ENCODE data around the gene ADAD2. TPM values are rescaled to one million over a fixed set of nuclear protein-coding genes. Genes with fewer than 3 reads are reported as not detected.

Gene ADAD2
- total RNA-seq, 1 donor from 2014 or later: not detected

DNA sequence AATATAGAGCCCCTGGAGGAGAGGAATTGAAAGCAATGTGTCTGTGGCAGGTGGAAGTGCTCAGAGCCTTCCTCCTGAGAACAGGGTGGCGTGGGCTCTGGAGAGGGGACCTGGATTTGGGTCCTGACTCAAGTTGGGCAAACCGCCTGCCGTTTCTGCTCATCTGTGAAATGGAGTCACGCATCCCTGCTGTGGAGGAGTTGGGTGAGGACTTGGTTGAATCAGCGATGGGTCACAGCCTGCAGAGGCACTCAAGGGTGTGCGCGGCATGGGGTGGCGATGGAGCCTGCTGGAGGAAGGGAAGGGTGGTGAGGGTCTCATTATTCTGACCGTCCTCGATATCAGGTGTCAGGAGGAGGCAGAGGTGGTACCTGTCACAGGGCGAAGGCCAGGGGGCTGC lies 3.1 kb downstream of the ADAD2 start:
- Histone ChIP-seq H2AFZ (replicated peaks) (no peak overlapping the region), H3K9me3 (ENCODE audit: low read depth) (no peaks in the 10 kb centered on the region), H3K4me1 (peaks cover 1% of the 10 kb centered on the region), H3K4me3 (no peak overlapping the region), H3F3A (ENCODE audit: low read depth) (no peaks in the 10 kb centered on the region), H4K20me1 (ENCODE audit: low read depth) (no peaks in the 10 kb centered on the region), H3K79me2 (ENCODE audit: low read depth) (no peaks in the 10 kb centered on the region), H3K9ac (no peak overlapping the region), H3K4me2 (no peak overlapping the region), H3K36me3 (no peaks in the 10 kb centered on the region), H3K27me3 (no peaks in the 10 kb centered on the region), H3K27ac (no peak overlapping the region)
- DNase-seq (ENCODE audit: low spot score): no peak
- peak overlapping the region; percentile 41 for H3K4me3 Mint-ChIP-seq
- peaks cover 13% of the 10 kb centered on the region for H3K4me1 Mint-ChIP-seq
- H3K27me3 Mint-ChIP-seq (ENCODE audit: insufficient read depth, low read depth): peaks cover 12% of the 10 kb centered on the region
- TF ChIP-seq EZH2phosphoT487 (IDR thresholded peaks at IDR 0.05): no peak
- no peak for TF ChIP-seq EZH2 (IDR thresholded peaks at IDR 0.05)
- TF ChIP-seq, protein P1, sequence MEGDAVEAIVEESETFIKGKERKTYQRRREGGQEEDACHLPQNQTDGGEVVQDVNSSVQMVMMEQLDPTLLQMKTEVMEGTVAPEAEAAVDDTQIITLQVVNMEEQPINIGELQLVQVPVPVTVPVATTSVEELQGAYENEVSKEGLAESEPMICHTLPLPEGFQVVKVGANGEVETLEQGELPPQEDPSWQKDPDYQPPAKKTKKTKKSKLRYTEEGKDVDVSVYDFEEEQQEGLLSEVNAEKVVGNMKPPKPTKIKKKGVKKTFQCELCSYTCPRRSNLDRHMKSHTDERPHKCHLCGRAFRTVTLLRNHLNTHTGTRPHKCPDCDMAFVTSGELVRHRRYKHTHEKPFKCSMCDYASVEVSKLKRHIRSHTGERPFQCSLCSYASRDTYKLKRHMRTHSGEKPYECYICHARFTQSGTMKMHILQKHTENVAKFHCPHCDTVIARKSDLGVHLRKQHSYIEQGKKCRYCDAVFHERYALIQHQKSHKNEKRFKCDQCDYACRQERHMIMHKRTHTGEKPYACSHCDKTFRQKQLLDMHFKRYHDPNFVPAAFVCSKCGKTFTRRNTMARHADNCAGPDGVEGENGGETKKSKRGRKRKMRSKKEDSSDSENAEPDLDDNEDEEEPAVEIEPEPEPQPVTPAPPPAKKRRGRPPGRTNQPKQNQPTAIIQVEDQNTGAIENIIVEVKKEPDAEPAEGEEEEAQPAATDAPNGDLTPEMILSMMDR (IDR thresholded peaks at IDR 0.05): no peak
- H3K36me3 Mint-ChIP-seq: no peaks in the 10 kb centered on the region
- no peaks in the 10 kb centered on the region for H3K9me3 Mint-ChIP-seq
- peak overlapping the region; percentile 33 for H3K27ac Mint-ChIP-seq

DNA sequence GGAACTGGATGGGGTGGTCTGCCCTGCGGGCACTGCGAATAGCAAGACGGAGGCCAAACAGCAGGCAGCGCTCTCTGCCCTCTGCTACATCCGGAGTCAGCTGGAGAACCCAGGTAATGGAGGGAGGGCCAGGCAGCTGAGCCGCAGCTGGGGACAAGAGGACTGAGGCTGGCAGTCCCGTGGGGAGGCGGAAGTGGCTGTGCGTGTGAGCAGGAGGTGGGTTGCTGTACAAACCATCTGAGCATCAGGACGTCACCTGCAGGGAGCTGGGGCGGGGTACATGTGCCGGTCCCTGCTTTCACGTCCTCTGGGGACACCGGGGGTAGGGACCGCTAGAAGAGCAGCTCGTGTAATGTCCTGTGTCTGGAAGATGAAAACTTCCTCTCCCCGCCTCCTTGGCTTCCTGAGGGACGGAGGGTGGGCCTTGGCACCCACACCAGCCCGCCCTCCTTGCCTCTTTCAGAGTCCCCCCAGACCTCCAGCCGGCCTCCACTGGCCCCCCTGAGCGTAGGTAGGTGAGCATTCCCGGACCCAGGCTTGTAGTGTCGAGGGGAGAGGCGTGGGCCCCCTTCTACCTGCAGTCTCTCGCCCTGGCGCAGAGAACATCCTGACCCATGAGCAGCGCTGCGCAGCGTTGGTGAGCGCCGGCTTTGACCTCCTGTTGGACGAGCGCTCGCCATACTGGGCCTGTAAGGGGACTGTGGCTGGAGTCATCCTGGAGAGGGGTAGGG lies 3.7 kb downstream of the ADAD2 start:
- DNase-seq (ENCODE audit: low spot score): no peak
- no peaks in the 10 kb centered on the region for H3K9me3 Mint-ChIP-seq
- Histone ChIP-seq H3K36me3 (no peaks in the 10 kb centered on the region), H4K20me1 (ENCODE audit: low read depth) (no peaks in the 10 kb centered on the region), H3K9me3 (ENCODE audit: low read depth) (no peaks in the 10 kb centered on the region), H3F3A (ENCODE audit: low read depth) (no peaks in the 10 kb centered on the region), H3K4me3 (no peak overlapping the region), H3K4me1 (peaks cover 7% of the 10 kb centered on the region), H3K27ac (no peak overlapping the region), H3K4me2 (no peak overlapping the region), H3K9ac (no peak overlapping the region), H2AFZ (replicated peaks) (no peak overlapping the region), H3K79me2 (ENCODE audit: low read depth) (no peaks in the 10 kb centered on the region), H3K27me3 (no peaks in the 10 kb centered on the region)
- peaks cover 12% of the 10 kb centered on the region for H3K27me3 Mint-ChIP-seq (ENCODE audit: insufficient read depth, low read depth)
- TF ChIP-seq, protein P1 (IDR thresholded peaks at IDR 0.05): no peak
- TF ChIP-seq EZH2phosphoT487 (IDR thresholded peaks at IDR 0.05) (no peak), EZH2 (IDR thresholded peaks at IDR 0.05) (no peak)
- H3K27ac Mint-ChIP-seq: no peak overlapping the region
- no peak overlapping the region for H3K4me3 Mint-ChIP-seq
- peaks cover 18% of the 10 kb centered on the region for H3K4me1 Mint-ChIP-seq
- no peaks in the 10 kb centered on the region for H3K36me3 Mint-ChIP-seq

DNA sequence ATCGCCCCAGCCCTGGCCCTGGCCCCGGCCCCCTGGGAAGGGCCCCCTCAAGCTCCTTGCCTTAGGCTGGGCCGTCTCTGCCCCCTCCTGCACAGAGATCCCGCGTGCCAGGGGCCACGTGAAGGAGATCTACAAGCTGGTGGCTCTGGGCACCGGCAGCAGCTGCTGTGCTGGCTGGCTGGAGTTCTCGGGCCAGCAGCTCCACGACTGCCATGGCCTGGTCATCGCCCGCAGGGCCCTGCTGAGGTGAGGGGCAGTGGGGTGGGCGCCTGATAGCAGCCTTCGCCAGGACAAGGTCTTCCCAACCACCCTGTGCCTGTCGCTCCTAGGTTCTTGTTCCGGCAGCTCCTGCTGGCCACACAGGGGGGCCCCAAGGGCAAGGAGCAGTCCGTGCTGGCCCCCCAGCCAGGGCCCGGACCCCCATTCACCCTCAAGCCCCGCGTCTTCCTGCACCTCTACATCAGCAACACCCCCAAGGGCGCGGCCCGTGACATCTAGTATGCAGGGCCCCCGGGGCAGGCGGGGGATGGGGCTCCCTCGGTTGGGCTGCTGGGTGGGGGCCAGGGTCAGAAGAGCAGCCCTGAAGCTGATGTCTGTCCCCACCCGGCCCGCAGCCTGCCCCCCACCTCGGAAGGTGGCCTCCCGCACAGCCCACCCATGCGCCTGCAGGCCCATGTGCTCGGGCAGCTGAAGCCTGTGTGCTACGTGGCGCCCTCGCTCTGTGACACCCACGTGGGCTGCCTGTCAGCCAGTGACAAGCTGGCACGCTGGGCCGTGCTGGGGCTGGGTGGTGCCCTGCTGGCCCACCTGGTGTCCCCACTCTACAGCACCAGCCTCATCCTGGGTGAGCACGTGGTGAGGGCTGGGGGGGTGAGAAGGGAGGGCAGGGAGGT lies 4.5 kb downstream of the ADAD2 start:
- Histone ChIP-seq H3K4me2 (no peak overlapping the region), H3K36me3 (no peaks in the 10 kb centered on the region), H3K9me3 (ENCODE audit: low read depth) (no peaks in the 10 kb centered on the region), H3K79me2 (ENCODE audit: low read depth) (no peaks in the 10 kb centered on the region), H2AFZ (replicated peaks) (no peak overlapping the region), H4K20me1 (ENCODE audit: low read depth) (no peaks in the 10 kb centered on the region), H3K4me3 (no peak overlapping the region), H3K4me1 (peaks cover 8% of the 10 kb centered on the region), H3K27ac (no peak overlapping the region), H3K9ac (no peak overlapping the region), H3K27me3 (no peaks in the 10 kb centered on the region), H3F3A (ENCODE audit: low read depth) (no peaks in the 10 kb centered on the region)
- no peak for TF ChIP-seq EZH2phosphoT487 (IDR thresholded peaks at IDR 0.05)
- TF ChIP-seq EZH2 (IDR thresholded peaks at IDR 0.05): no peak
- TF ChIP-seq, protein P1 (IDR thresholded peaks at IDR 0.05): no peak
- Mint-ChIP-seq H3K4me1 (peaks cover 18% of the 10 kb centered on the region), H3K4me3 (no peak overlapping the region), H3K36me3 (no peaks in the 10 kb centered on the region), H3K9me3 (no peaks in the 10 kb centered on the region), H3K27me3 (ENCODE audit: insufficient read depth, low read depth) (peaks cover 12% of the 10 kb centered on the region), H3K27ac (no peak overlapping the region)
- DNase-seq (ENCODE audit: low spot score): no peak
